Natural killer cell (primary cell): ENCODE results near the gene ELAVL2. TPM values are rescaled to one million over a fixed set of nuclear protein-coding genes. Genes with fewer than 3 reads are reported as not detected.

Source experiments
- ATAC-seq, 3 donors: fragments of 150-1000 bp in 2 of 3; fragments of 200-7000 bp in 1 of 3; cut with Tn5 transposase; 1 replicate in 1 of 3; 2 replicates in 2 of 3; pipeline ENCODE4 v1.10.0; 2021; ENCODE audit warnings: mild to moderate bottlenecking in 2 of 3, moderate library complexity in 2 of 3
- DNase-seq, 2 donors: peaks; one replicate each; pipeline versions ENCODE4 v3.0.0 to v3.0.0-alpha.2; 2013 to 2021; ENCODE audit warnings: mixed read lengths in 1 of 2
- H3K27ac ChIP-seq: one replicate; pipeline ENCODE4 v1.5.1; 2013; ENCODE audit warnings: mild to moderate bottlenecking, low read length
- H3K27me3 ChIP-seq: one replicate; pipeline ENCODE4 v1.6.1; 2013; ENCODE audit warnings: low read length; ENCODE audit not compliant: control insufficient read depth, insufficient read depth
- H3K36me3 ChIP-seq: one replicate; pipeline ENCODE4 v1.6.1; 2013; ENCODE audit warnings: low read length; ENCODE audit not compliant: control insufficient read depth, insufficient read depth
- H3K4me1 ChIP-seq: one replicate; pipeline ENCODE4 v1.6.1; 2013; ENCODE audit warnings: low read length; ENCODE audit not compliant: control insufficient read depth, insufficient read depth
- H3K4me3 ChIP-seq: one replicate; pipeline ENCODE4 v1.5.1; 2013; ENCODE audit warnings: low read length
- H3K9me3 ChIP-seq: one replicate; pipeline ENCODE4 v1.6.1; 2013; ENCODE audit warnings: low read length; ENCODE audit not compliant: control insufficient read depth, insufficient read depth
- H3K27ac Mint-ChIP-seq, 2 donors: one replicate each; pipeline ENCODE4 v1.8.0; 2022; ENCODE audit warnings: mild to moderate bottlenecking in 2 of 2, mixed read lengths in 2 of 2, moderate library complexity in 1 of 2
- H3K27me3 Mint-ChIP-seq, 2 donors: one replicate each; pipeline ENCODE4 v1.8.0; 2022; ENCODE audit warnings: low read depth in 2 of 2, mixed read lengths in 2 of 2
- H3K36me3 Mint-ChIP-seq: one replicate; pipeline ENCODE4 v1.8.0; 2022; ENCODE audit warnings: mixed read lengths
- H3K4me1 Mint-ChIP-seq, 2 donors: one replicate each; pipeline ENCODE4 v1.8.0; 2022; ENCODE audit warnings: mixed read lengths in 2 of 2
- H3K4me3 Mint-ChIP-seq: one replicate; pipeline ENCODE4 v1.8.0; 2022; ENCODE audit warnings: mild to moderate bottlenecking, moderate library complexity, mixed read lengths
- H3K9me3 Mint-ChIP-seq, 2 donors: one replicate each; pipeline ENCODE4 v1.8.0; 2022; ENCODE audit warnings: mixed read lengths in 2 of 2
- WGBS: methylation state at CpG from one replicate; pipeline ENCODE4 v1.1.7; 2013; ENCODE audit warnings: missing lambda C conversion rate; ENCODE audit not compliant: insufficient coverage; 5-methylcytosine and 5-hydroxymethylcytosine counted together
- intact Hi-C: fragments of 100-400 bp; cut with micrococcal nuclease; formaldehyde crosslinking; loops from one replicate; pipeline ENCODE4 v1.14.2; 2022
- total RNA-seq, 4 donors: library from RNA; stranded (reverse); fragments of 120-200 nt in 1 of 4; gene quantifications; one replicate each; pipeline versions ENCODE4 v1.2.3 to v1.2.4, GENCODE V29; 2013 to 2022
- TF ChIP-seq, protein P1 (sequence below): fragments of 200-600 bp; IDR thresholded peaks from one replicate; pipeline ENCODE4 v1.8.0; 2022; ENCODE audit warnings: antibody characterized with exemption

ELAVL2 gene
- total RNA-seq, 3 donors from 2014 or later (not counting 1 experiment from before 2014, with no cell fraction given): not detected

DNA sequence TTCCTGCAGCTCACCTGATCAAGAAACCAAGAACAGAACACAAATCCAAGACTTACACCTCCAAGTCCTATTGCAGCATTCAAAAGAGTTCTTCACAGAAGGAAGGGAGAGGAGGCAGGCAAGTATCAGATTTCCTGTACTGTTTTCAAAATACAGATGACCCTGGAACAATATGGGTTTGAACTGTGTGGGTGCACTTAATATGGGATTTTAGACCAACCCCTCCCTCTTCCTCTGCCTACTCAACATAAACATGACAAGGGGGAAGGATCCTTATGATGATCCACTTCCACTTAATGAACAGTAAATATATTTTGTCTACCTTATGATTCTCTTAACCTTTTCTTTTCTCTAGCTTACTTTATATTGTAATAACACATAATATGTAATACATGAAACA lies 104.6 kb downstream of the ELAVL2 start:
- no peaks in the 10 kb centered on the region for H3K4me1 Mint-ChIP-seq
- peaks cover 11% of the 10 kb centered on the region in 2 donors for H3K9me3 Mint-ChIP-seq
- no peak overlapping the region for H3K27ac ChIP-seq
- no peaks in the 10 kb centered on the region for H3K27me3 ChIP-seq
- intact Hi-C loops: no loop called here
- no peaks in the 10 kb centered on the region for H3K27me3 Mint-ChIP-seq
- no peaks in the 10 kb centered on the region for H3K4me1 ChIP-seq
- H3K4me3 ChIP-seq: no peak overlapping the region
- no peak for DNase-seq
- TF ChIP-seq, protein P1, sequence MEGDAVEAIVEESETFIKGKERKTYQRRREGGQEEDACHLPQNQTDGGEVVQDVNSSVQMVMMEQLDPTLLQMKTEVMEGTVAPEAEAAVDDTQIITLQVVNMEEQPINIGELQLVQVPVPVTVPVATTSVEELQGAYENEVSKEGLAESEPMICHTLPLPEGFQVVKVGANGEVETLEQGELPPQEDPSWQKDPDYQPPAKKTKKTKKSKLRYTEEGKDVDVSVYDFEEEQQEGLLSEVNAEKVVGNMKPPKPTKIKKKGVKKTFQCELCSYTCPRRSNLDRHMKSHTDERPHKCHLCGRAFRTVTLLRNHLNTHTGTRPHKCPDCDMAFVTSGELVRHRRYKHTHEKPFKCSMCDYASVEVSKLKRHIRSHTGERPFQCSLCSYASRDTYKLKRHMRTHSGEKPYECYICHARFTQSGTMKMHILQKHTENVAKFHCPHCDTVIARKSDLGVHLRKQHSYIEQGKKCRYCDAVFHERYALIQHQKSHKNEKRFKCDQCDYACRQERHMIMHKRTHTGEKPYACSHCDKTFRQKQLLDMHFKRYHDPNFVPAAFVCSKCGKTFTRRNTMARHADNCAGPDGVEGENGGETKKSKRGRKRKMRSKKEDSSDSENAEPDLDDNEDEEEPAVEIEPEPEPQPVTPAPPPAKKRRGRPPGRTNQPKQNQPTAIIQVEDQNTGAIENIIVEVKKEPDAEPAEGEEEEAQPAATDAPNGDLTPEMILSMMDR: no peak
- no peaks in the 10 kb centered on the region for H3K36me3 ChIP-seq
- H3K36me3 Mint-ChIP-seq: no peaks in the 10 kb centered on the region
- no peak overlapping the region for H3K27ac Mint-ChIP-seq
- ATAC-seq: no peak
- H3K4me3 Mint-ChIP-seq: no peak overlapping the region
- H3K9me3 ChIP-seq: no peaks in the 10 kb centered on the region

DNA sequence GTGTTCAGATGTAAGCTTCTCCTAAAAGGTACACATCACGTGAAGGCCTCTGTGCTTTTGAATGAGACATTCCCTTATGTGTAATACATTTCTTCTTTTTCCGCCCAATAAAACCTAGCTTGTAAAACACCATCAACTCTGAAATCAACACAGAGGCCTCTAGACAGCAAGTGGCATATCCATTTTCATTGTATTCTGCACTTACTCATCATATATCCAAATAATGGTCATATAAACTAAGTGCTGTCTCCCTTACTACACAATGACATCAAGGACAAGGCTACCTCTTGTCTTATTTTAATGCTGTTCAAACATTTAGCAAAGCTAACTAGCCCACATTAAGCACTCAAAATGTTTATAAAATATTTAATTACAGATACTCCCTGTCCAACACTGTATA lies 108.5 kb downstream of the ELAVL2 start:
- no peak overlapping the region for H3K4me3 ChIP-seq
- no peaks in the 10 kb centered on the region for H3K27me3 ChIP-seq
- H3K27ac ChIP-seq: no peak overlapping the region
- DNase-seq (no peak), ATAC-seq (no peak)
- no peaks in the 10 kb centered on the region for H3K9me3 ChIP-seq
- Mint-ChIP-seq H3K27ac (no peak overlapping the region), H3K9me3 (peaks cover 3% of the 10 kb centered on the region in 2 donors), H3K4me3 (no peak overlapping the region), H3K27me3 (no peaks in the 10 kb centered on the region), H3K36me3 (no peaks in the 10 kb centered on the region), H3K4me1 (no peaks in the 10 kb centered on the region)
- WGBS: 90% methylated on average over 2 of the region's 2 CpGs
- H3K4me1 ChIP-seq: no peaks in the 10 kb centered on the region
- intact Hi-C loops: no loop called here
- TF ChIP-seq, protein P1: no peak
- no peaks in the 10 kb centered on the region for H3K36me3 ChIP-seq

DNA sequence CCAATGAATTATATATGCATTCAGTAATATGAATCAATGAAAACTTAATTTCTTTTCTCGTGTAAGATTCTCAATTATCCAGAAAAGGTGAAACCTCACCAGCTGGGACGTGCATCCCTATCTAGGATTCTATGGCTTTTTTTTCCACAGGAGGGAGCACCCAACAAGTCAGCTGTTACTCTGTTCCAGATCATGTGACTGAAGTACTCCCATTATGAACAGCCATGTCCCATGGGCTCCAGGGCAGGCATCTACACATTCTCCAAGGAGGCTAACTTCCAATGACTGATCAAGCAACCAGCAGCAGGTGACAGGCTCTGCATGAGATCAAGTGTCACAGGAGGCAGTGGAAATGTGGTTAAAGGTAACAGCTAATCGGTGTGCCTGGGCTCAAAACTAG lies 118.8 kb downstream of the ELAVL2 start:
- H3K4me1 Mint-ChIP-seq: no peaks in the 10 kb centered on the region
- DNase-seq (no peak), ATAC-seq (no peak)
- intact Hi-C loops: no loop called here
- TF ChIP-seq, protein P1: no peak
- Histone ChIP-seq H3K9me3 (no peaks in the 10 kb centered on the region), H3K4me1 (no peaks in the 10 kb centered on the region), H3K27me3 (no peaks in the 10 kb centered on the region), H3K36me3 (no peaks in the 10 kb centered on the region), H3K27ac (no peak overlapping the region), H3K4me3 (no peak overlapping the region)
- H3K27me3 Mint-ChIP-seq: no peaks in the 10 kb centered on the region
- no peaks in the 10 kb centered on the region for H3K36me3 Mint-ChIP-seq
- 90% methylated on average over 2 of the region's 3 CpGs for WGBS
- no peak overlapping the region for H3K4me3 Mint-ChIP-seq
- H3K27ac Mint-ChIP-seq: no peak overlapping the region
- peaks cover 9% of the 10 kb centered on the region in 2 donors for H3K9me3 Mint-ChIP-seq

DNA sequence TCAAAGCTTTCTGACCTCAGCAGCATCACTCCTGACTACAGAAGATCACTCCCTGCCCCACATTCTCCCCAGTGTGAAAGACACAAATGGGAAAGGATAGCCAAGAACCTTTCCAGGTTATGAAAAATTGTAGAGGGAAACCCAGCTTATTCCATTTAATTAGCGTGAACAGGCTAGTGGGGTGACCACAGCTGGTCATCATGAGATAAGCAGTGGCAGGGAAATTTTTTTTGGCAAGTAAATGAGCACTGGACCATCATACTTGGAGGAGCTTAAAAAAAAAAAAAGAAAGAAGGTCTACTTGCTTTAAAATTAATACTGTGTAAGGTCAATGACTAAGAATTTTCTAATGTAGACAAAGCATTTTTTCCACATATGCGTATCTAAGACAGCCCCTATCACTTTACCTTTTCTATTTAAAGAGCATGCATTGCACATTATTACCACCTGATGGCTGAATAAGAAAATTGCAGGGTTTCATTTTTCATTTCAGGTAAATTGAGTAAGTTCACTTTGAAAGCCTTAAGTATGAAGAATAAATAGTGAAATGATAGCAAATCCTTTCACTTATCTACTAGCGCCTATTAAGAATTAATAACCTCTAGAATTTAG lies 123.6 kb downstream of the ELAVL2 start:
- Histone ChIP-seq H3K4me3 (no peak overlapping the region), H3K4me1 (no peaks in the 10 kb centered on the region), H3K36me3 (no peaks in the 10 kb centered on the region), H3K27ac (no peak overlapping the region), H3K9me3 (no peaks in the 10 kb centered on the region), H3K27me3 (no peaks in the 10 kb centered on the region)
- no peak for ATAC-seq
- intact Hi-C loops: no loop called here
- Mint-ChIP-seq H3K4me1 (no peaks in the 10 kb centered on the region), H3K4me3 (no peak overlapping the region), H3K27me3 (no peaks in the 10 kb centered on the region), H3K9me3 (peaks cover 3 to 7% of the 10 kb centered on the region in 2 donors), H3K36me3 (no peaks in the 10 kb centered on the region), H3K27ac (no peak overlapping the region)
- no peak for DNase-seq
- 93% methylated on average over 1 of the region's 3 CpGs for WGBS
- TF ChIP-seq, protein P1: no peak
